Measurements from ENCODE around the gene PIH1D1. TPM values are rescaled to one million over a fixed set of nuclear protein-coding genes. Genes with fewer than 3 reads are reported as not detected.
A peak's percentile ranks its signal among the peaks of the same experiment; 100 is the strongest.
"Not testable (repeated sequence)": the region's sequence is repeated elsewhere in the genome, so short reads cannot be mapped to it uniquely, and the experiment has no call there.

The PIH1D1 gene
- total and polyA plus RNA-seq, 2 of the 13 experiments (the other 11 are each of a cell fraction or from before 2014, with no cell fraction given), result 110 to 137 TPM

- H3K36me3 ChIP-seq (replicated peaks in 1 of 2; ENCODE audit: control insufficient read depth in 1 of 2, insufficient read depth in 2 of 2, low read length in 2 of 2); ATAC-seq; FAIRE-seq; intact Hi-C loops (cut with micrococcal nuclease; ENCODE audit: unreplicated experiment); in situ Hi-C loops (cut with HindIII; ENCODE audit: extremely low pct_ligation_motif_present, low pct_unique_long_range_greater_than_20kb); H3K27ac ChIP-seq (ENCODE audit: extremely low read length, insufficient read depth, low read length); H3K79me2 ChIP-seq (ENCODE audit: insufficient read depth, low read length); H4K20me1 ChIP-seq (ENCODE audit: insufficient read depth, low read length); H3K27me3 ChIP-seq (ENCODE audit: control insufficient read depth in 1 of 2, insufficient read depth in 2 of 2, low read length in 2 of 2); H3K9me3 ChIP-seq (ENCODE audit: low read length); BruUV-seq (replicated peaks); DNase-seq (ENCODE audit: low spot score): not testable (repeated sequence)
- H3K9ac ChIP-seq (ENCODE audit: insufficient read depth, low read depth, low read length), result peak overlapping the region; percentile 63
- H3K4me3 ChIP-seq (replicated peaks in 1 of 3; ENCODE audit: insufficient read depth in 1 of 3, low read depth in 2 of 3, low read length in 3 of 3), result peak overlapping the region; percentile 78 to 99 (median 78)
- H3K4me1 ChIP-seq (ENCODE audit: insufficient read depth, low read length), result peaks cover 34% of the 10 kb centered on the region
- H2AFZ ChIP-seq (ENCODE audit: low read length), result peak overlapping the region; percentile 84
- ChIA-PET CTCF (ENCODE audit: low intra/inter-chr PET ratio, low total read pairs) (interaction anchor here (1.7 to 2.1 kb wide), 2 partner anchors 73 to 97 kb away, joined by 9 to 12 read pairs; no protein-coding TSS in a partner anchor), POLR2A (interaction anchor here (1.4 to 2.2 kb wide), 3 partner anchors 20 to 22 kb away, joined by 7 to 12 read pairs (median 8); partner anchors contain the start of genes ALDH16A1 and PIH1D1)
- H3K4me2 ChIP-seq (ENCODE audit: low read depth, low read length), result peak overlapping the region; percentile 99
- WGBS (ENCODE audit: low lambda C conversion rate), result 39% methylated on average over 2 of the region's 9 CpGs
- TF ChIP-seq ZNF547 (CRISPR knock-in tag; IDR thresholded peaks at IDR 0.05), result 0 out of 2 replicates have a peak, but pooled peaks have one; percentile 21
- 0 out of 2 replicates have a peak, but pooled peaks have one; percentile 12 for TF ChIP-seq ZNF605 (CRISPR knock-in tag; IDR thresholded peaks at IDR 0.05)
- peak; percentile 81 for TF ChIP-seq ZNF121 (CRISPR knock-in tag; IDR thresholded peaks at IDR 0.05)
Observed at GRCh38 chr19:49473501-49473867, 21.9 kb upstream of the PIH1D1 start.

GRCh38 chr19:49472936-49473335 is 21.3 kb upstream of the PIH1D1 start:
- Histone ChIP-seq H3K36me3 (replicated peaks in 1 of 2; ENCODE audit: control insufficient read depth in 1 of 2, insufficient read depth in 2 of 2, low read length in 2 of 2) (peaks cover 0 to 6% of the 10 kb centered on the region in 2 experiments; a peak in 1 of 5 replicates), H3K79me2 (ENCODE audit: insufficient read depth, low read length) (no peaks in the 10 kb centered on the region), H3K4me2 (ENCODE audit: low read depth, low read length) (no peak overlapping the region), H3K4me1 (ENCODE audit: insufficient read depth, low read length) (peaks cover 34% of the 10 kb centered on the region), H3K27ac (ENCODE audit: extremely low read length, insufficient read depth, low read length) (no peak overlapping the region), H2AFZ (ENCODE audit: low read length) (no peak overlapping the region), H3K27me3 (ENCODE audit: control insufficient read depth in 1 of 2, insufficient read depth in 2 of 2, low read length in 2 of 2) (no peaks in the 10 kb centered on the region; a peak in 1 of 5 replicates), H3K4me3 (replicated peaks in 1 of 3; ENCODE audit: insufficient read depth in 1 of 3, low read depth in 2 of 3, low read length in 3 of 3) (no peak overlapping the region), H3K9ac (ENCODE audit: insufficient read depth, low read depth, low read length) (no peak overlapping the region), H4K20me1 (ENCODE audit: insufficient read depth, low read length) (no peaks in the 10 kb centered on the region), H3K9me3 (ENCODE audit: low read length) (no peaks in the 10 kb centered on the region)
- ATAC-seq (no peak), DNase-seq (ENCODE audit: low spot score) (no peak), FAIRE-seq (no peak)
- in situ Hi-C loops (cut with HindIII; ENCODE audit: extremely low pct_ligation_motif_present, low pct_unique_long_range_greater_than_20kb), result no loop called here
- TF ChIP-seq POGK (CRISPR knock-in tag; conservative IDR thresholded peaks at IDR 0.05) (no peak), GPN1 (CRISPR knock-in tag; IDR thresholded peaks at IDR 0.05; ENCODE audit: borderline replicate concordance) (no peak), CBX5 (CRISPR knock-in tag; IDR thresholded peaks at IDR 0.05; ENCODE audit: borderline replicate concordance) (no peak), NR2F2 (IDR thresholded peaks at IDR 0.05; ENCODE audit: borderline replicate concordance, low read depth) (no peak), ZNF12 (CRISPR knock-in tag; IDR thresholded peaks at IDR 0.05) (peak; percentile 72; the same call in 1 of the 2 replicates), ZNF34 (CRISPR knock-in tag; IDR thresholded peaks at IDR 0.05; ENCODE audit: borderline replicate concordance) (no peak), RERE (CRISPR knock-in tag; IDR thresholded peaks at IDR 0.05; ENCODE audit: low read depth) (no peak)
- intact Hi-C loops (cut with micrococcal nuclease; ENCODE audit: unreplicated experiment), result no loop called here
- ChIA-PET CTCF (ENCODE audit: low intra/inter-chr PET ratio, low total read pairs) (interaction anchor here (1.7 to 2.1 kb wide), 2 partner anchors 74 to 97 kb away, joined by 9 to 12 read pairs; no protein-coding TSS in a partner anchor), POLR2A (interaction anchor here (1.4 to 2.2 kb wide), 3 partner anchors 19 to 23 kb away, joined by 7 to 12 read pairs (median 8); partner anchors contain the start of genes ALDH16A1 and PIH1D1)
- WGBS (ENCODE audit: low lambda C conversion rate), result 92% methylated on average over 9 of the region's 9 CpGs
- BruUV-seq (replicated peaks), result no TSS peak
